Left lobe of liver (tissue), 2 donors: Measurements from ENCODE around the gene TMEFF2. TPM values are rescaled to one million over a fixed set of nuclear protein-coding genes. Genes with fewer than 3 reads are reported as not detected.
A peak's percentile ranks its signal among the peaks of the same experiment; 100 is the strongest.
"Not testable (repeated sequence)": the region's sequence is repeated elsewhere in the genome, so short reads cannot be mapped to it uniquely, and the experiment has no call there.

Source experiments
- ATAC-seq: fragments of 200-7000 bp; cut with Tn5 transposase; one replicate; pipeline ENCODE4 v1.9.1; 2020; ENCODE audit warnings: mild to moderate bottlenecking, moderate library complexity
- DNase-seq: peaks from one replicate; pipeline ENCODE4 v3.0.0-alpha.2; 2020; ENCODE audit warnings: low spot score
- total RNA-seq: library from RNA; stranded (reverse); gene quantifications from one replicate; pipeline ENCODE4 v1.2.1, GENCODE V29; 2021
- donor health status: DM: no; HTN: no; CAD: no; lungs with moderate emphysema.
- donor health status: DM: no; HTN: yes; CAD: no.

Gene TMEFF2
- total RNA-seq, 1 donor from 2014 or later, result not detected

DNA sequence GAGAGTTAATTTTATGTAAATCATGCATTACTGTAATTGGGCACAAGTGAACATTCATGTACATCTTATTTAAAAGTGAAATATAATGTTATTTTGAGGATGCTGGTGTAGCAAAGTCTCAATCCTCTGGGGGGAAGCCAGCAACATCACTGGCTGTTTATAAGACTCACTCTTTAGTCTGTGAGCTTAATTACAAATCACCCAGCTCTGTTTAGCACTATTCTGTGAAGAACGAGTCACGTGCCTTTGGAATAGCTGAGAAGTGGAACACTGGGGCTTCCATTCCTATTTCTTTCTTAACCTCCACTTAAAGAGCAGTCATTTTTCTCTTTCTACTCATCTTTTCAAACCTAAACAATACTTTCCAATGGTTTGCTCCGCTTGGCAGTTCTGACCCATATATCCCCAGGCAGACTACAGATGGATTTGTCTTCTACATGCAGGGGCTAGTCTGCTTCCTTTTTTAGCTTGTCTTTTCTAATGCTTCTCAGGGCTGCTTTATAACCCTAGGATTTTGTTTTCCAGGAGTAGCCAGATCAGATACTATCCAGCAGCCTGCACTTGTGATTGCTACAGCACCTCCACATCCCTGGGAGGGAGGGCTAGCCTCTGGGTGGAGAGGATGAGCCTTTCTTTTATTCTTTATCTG lies 252.5 kb downstream of the TMEFF2 start:
- ATAC-seq (no peak), DNase-seq (no peak)

DNA sequence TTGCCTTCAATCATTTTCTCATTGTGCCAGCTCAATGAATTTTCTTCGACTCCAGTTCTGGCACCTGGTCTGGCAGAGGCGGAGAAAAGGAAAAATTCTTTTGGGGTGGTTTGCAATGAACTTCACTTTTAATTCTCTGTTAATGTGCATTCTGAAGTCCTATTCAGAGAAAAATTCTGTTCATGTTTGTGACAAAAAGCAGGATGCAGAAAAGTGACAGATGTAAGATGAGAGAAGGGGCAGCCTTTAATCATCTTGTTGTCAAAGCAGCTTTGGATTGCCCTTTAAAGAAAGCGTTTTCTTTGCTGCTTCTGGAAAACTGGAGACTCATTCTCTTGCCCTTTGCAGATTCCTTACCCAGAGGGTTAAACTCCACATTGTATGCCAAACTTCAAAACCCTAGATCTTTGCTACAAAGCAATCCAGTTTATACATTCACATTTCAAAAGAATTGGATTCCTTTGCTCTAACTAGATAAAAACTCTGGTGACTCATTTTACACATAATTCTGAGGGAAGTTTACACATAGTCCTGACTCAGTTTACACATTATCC lies 253.3 kb downstream of the TMEFF2 start:
- DNase-seq (no peak), ATAC-seq (no peak)

DNA sequence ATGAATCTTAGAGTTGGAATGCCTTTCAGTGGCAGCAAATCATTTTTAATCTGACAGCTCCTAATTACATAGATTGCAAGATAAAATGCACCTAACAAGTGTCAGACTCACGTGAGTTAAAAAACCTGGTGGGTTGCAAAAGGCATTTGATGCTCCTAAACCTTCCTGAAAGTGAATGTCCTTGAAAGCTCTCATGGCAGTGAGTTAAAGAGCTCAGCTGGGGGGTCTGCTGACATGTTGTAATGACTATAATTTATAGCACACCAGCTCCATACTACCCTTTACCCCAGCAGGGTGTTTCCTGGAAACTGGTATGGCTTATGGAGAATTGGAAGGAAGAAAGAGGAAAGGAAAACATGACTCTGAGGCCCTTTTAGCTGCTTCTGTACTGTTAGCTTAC lies 256.0 kb downstream of the TMEFF2 start:
- DNase-seq, result no peak
- ATAC-seq, result no peak

DNA sequence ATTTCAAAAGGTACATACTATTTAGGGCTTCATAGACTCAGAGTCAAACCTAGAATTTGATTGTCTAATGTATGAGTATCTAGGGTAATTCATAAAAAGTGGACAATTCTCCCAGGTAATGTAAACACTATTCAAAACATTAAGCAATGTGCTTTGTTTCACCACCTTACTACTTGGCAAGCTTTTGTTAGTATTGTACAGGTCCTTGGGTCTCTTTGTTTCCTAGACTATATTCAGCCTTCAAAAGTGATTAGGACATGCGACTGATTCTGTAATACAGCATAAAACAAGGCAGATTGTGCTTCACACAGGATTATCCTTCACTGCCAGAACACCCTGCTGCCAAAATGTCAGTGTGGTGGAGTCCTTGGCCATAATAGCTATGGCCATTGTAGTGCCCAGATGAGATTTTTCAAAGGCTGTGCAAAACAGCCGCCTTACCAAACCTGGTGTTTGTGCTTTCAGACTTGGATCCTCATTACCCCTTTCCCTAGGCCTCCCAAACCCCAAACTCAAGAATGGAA lies 257.8 kb downstream of the TMEFF2 start:
- DNase-seq, result no peak
- ATAC-seq, result no peak

DNA sequence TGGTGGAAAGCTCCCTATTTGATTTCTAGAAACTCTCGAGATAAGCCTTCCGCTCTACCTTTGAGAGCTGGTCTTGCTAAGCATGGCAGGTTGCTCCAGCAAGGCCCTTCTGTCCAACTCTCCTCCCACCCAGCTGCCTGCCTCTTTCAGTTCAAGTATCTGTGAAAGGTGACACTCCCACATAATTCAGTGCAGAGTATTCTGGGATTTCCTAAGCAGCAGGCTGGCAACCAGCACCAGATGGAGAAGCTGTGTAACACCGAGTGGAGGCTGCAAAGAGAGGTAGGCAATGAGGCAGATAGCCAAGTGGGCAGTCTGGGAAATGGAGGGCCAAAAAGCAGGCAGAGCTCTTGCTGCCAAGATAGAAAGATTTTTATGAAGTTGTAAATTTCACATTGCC lies 259.5 kb downstream of the TMEFF2 start:
- ATAC-seq (no peak), DNase-seq (no peak)

DNA sequence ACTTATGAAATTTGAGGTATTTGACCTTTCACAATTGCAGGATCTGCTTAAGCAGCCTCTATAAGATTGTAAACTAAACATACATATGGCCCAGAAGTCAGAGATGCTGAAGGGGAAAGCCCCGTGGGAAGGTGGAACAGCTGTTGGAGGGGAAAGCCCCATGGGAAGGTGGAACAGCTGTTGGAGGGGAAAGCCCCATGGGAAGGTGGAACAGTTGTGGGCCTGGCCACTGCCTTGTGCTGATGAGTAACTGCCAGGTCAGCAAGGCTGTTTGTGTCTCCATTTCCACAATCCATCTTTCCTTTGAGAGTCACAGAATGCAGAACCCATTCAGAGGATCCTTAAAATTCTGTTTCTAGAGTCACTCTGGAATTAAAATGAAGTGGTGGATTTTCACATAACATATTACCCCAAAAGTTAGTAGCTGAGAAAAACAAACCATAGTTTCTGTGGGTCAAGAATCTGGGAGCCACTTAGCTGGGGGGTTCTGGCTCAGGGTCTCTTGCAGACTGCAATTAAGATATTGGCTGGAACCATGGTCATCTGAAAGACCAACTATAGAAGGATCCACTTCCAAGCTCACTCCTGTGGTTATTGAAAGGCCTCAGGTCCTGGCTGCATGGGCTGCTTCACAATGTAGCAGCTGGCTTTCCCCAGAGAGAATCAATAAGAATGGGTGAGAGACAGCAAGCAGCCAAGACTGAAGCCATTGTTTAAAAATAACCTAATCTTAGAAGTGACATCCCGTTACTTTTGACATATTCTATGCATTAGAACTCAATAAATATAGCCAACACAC lies 261.2 kb downstream of the TMEFF2 start:
- no peak for ATAC-seq
- no peak for DNase-seq

DNA sequence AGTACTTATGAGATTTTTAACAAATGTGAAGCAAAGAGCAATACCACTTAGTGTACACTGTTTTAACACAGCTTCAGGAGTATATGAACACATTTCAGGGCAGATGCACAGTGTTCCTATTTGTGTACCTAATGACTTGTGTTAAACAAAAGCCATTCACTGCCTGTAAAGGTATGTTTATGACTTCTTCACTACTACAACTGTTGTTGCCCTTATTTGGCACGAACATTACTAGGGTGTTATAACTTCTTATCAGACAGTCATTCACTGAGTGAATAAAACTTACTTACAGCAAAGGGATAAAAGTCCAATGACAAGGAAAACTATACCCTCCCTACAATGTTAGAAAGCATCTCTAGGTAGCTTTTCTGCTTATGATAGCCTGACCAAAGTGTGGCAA lies 262.4 kb downstream of the TMEFF2 start:
- DNase-seq (no peak), ATAC-seq (no peak)

DNA sequence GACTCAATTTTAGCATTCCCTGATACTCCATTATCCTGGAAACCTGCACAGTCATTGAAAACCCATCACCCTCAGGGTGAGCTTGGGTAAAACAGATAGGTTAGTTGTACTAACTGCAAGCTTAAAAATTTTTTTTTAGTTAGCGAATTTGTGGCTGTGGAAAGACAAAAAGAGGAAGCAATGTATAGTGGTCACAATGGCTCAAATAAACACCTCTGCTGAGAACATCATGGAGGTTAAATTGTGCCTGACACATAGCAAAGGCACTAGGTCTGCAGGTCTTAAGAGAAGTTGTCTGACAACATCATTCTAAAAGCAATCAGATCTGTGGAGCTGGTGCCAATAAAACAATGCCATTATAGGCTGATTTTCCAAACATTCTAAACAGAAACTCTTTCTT lies 263.4 kb downstream of the TMEFF2 start:
- ATAC-seq (no peak), DNase-seq (no peak)

DNA sequence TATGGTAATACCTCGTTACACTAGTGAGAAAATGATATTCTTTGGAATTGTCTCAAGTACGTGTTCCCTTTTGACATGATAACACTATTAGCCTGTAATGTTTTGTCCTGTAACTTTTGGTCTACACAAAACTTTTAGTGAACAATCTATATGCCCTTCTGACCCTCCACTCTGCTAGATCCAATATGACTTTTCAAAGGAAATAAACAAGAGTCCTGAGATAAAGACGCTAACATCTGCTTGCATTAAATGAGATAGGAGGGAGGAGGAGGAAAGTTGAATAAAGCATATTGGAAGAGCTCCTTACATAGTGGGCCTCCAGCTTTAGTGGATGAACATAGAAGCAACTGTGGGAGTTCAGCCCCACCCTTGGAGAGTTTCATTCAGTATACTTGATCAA lies 264.5 kb downstream of the TMEFF2 start:
- no peak for DNase-seq
- no peak for ATAC-seq

DNA sequence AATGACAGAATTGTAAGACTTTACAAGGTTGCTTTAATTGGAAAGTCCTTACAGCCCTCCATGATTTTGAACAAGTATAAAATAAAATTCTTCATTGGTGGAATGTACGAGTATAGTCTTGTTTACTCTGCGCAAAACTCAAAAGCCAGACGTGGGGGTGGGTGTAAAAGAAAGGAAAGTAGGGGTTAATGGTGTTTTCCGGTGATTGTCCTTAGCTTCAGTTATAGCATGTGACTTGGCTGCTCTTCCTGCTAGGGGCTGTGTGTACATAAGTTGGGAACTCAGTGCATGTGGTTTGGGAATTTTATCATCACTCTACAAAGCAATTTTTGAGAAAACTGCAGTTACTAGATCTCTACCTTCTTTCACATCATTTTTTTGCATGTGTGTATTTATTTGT lies 265.4 kb downstream of the TMEFF2 start:
- peak; percentile 43 for ATAC-seq
- no peak for DNase-seq

DNA sequence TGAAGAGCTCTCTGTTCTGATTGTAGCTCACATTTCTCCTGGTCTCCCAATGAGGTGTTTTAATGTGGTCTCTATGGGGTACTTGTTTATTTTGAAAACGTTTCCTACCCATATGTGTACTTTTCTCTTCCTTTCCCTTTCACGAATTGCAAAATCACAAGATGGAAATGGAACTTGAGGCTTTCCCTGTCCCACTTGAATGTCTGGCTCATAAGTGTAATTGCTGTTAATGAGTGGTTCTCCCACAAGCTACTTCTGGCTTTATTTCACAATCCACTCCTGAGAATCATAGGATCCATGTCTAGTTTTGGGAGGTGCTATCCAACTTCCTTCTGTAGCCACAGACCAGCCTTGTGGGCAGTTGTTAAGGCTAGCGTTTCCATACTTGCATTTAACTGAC lies 266.7 kb downstream of the TMEFF2 start:
- ATAC-seq, result no peak
- no peak for DNase-seq

DNA sequence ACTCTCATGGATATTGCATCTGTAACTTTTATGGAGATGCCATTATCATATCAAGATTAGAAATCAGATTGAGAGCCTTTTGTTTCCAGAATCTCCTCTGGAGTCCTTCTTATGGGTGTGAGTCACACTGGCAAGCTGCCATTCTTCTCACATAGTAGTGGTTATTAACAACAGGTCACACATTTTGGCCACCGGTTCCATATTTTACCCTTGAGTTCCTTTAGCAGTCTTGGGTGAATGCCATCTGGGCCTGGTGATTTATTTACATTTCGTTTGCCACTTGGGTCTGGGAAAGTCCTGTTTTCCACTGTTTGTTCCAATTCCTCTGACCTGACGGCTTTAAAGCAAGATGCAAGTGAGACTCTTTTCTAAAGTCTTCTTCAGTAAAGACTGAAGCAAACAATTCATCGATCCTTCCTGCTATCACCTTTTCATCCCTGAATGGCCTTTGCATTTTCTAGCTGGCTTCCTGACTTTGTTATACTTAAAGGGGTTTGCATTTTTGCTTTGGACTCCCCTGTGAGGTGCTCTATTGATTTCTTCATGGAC lies 267.3 kb downstream of the TMEFF2 start:
- ATAC-seq (no peak), DNase-seq (no peak)

DNA sequence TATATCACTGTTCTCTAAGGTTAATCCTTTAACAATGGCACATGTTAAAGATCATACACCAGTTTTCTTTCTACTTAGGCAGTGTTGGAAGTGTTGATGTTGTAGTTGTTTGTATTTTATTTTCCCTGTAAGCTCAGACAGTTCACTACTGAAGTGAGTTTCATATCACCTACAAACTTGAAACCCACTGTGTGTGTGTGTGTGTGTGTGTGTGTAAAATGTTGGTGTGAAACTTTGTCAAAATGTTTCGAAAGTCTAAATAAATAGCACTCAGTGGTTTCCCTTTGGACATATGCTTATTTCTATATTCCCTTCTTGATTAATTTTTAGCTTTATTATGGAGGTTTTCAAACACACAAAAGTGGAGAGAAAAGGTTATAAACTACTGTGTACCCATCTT lies 268.1 kb downstream of the TMEFF2 start:
- no peak for DNase-seq
- no peak for ATAC-seq

DNA sequence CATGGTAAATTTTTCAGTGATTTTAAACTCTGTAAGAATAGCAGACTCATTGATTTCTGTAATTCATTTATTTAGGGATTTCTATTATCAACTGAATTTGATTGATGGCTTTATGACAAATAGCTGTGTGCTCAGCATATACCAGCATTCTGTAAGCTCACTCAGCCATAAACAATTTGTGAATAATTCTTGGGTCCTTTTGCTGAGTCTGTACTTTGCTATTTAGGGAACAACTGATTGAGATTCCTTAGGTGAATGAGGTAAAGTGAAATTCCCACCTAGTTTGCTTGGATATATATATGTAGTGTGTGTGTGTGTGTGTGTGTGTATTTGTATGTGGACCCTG lies 271.1 kb downstream of the TMEFF2 start:
- no peak for ATAC-seq
- no peak for DNase-seq

DNA sequence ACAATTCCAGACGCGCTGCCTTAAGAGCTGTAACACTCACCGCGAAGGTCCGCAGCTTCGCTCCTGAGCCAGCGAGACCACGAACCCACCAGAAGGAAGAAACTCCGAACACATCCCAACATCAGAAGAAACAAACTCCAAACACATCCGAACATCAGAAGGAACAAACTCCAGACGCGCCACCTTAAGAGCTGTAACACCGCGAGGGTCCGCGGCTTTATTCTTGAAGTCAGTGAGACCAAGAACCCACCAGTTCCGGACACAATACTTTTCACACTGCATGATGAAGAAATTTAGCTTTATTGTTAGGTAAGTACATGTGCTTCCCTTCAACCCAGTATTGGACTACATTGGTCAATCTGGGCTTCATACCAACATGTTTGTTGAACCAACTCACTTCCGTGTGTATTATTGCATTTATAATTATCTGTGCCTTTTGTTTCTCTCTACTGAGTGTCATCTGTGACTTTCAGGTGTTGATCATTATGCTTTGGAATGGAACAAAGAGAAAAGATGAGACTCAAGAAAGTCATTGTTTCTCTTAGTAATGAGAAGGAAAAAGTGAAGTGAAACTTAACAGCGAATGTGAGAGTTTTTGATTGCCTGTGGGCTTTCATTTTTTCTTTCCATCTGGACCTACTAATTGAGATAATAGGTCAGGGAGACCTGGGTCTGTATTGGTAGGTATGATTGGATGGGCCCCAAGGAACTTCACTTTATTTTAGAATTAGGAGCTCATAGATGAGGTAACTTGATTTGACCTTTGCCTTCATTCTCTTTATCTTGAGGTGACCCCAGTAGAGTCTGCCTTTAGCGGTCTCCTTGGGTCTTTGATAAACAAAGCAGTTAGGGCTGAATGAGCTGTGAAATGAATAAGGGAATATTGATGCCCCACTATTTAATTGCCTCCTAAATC lies 271.7 kb downstream of the TMEFF2 start:
- ATAC-seq (no peak), DNase-seq (no peak)

DNA sequence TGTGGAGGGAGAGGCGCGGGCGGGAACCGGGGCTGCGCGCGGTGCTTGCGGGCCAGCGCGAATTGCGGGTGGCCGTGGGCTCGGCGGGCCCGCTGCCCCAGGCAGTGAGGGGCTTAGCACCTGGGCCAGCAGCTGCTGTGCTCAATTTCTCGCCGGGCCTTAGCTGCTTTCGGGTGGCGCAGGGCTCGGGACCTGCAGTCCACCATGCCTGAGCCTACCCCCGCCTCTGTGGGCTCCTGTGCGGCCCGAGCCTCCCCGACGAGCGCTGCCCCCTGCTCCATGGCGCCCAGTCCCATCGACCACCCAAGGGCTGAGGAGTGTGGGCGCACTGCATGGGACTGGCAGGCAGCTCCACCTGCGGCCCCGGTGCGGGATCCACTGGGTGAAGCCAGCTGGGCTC lies 273.1 kb downstream of the TMEFF2 start:
- not testable (repeated sequence) for DNase-seq, ATAC-seq

DNA sequence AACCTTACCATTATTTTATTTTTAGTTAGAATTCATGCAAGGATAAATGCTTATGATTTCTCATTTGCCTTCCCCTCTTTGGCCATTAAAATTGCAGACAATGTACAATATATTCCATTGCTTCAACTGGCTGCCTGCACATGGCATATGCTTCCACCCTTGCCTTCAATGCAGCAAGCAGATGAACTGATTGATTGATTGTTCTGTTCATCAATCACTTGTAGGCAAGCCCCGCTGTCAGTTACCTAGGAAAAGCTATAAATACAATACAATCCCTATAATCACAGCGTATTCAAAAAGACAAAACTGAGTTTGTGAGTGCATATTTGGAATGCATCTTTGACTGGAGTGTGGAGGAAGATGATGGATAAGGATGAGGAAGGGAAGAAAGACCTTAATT lies 274.2 kb downstream of the TMEFF2 start:
- DNase-seq (no peak), ATAC-seq (no peak)

DNA sequence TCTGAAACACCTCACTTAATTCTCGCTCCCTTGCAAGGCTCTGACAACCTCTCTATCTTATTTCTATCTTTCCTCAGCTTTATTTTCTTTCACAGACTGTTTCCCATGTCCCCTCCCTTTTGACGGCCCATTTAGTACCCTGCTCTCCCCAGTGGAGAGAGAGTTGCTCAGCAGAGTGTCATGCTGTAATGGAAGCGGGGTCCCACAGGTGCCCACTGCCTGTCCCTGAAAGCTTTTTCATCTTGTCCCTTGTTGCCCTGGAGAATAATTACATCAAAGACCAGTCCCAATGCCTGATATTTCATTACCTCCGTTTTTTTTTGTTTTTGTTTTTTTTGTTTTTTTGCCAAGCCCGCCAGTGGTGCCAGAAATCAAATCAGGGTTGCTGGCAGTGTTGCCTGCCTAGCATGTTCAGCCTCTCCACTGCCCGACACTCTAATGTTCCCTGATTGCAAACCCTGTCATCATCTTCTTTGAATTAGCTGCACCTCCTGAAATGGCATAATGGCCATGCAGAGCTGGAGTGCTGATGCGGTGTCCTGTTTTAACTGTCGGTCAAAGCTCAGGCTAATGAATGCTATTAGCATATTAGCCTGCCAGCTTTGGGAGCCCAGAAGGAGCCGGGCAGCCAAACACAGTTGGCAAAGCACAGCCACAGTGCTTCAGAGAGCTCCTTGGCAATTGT lies 276.6 kb downstream of the TMEFF2 start:
- DNase-seq (no peak), ATAC-seq (peak; percentile 45)

DNA sequence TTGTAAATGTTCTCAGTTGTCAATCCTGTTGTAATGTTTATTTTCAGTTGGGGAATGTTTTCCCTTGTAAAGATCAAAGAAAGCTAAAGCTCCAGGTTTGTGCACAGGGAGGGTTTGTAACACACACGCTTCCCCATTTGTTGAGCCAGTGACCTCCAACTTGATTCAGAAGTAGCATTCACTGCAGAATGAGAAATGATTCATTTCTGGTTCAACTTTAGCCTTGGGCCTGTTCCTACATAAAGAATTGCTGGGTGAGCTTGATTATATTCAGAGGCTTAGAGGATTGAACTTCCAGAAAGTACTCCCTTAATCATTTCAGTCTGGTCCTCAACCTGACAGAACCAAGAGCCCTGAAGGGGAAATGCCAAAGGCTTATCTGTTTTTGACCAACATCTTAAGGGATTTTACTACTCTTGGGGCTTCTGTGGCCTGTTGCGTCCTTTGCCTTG lies 277.3 kb downstream of the TMEFF2 start:
- no peak for DNase-seq
- no peak for ATAC-seq

DNA sequence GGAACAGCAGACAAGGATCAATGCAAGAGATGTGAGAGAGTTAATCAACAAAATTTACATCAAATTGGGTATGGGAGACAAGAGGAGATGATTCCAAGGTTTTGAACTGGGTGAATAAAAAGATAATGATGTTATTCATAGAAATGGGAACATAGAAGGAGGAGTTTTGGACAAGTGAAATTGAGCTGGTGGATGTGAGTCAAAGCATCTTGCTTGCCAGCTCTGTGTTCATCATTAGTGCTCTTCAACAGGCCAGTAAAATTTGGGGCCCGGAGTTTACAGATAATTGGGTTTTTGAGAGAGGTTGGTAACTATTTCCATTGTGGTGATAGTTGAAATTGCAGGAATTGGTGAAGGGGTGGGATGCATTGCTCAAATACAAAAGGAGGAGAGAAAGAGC lies 277.9 kb downstream of the TMEFF2 start:
- DNase-seq, result no peak

More for the DNA sequence above, 277.9 kb downstream of the TMEFF2 start:
- ATAC-seq, result no peak
